Thyroid gland (tissue), 4 donors: ENCODE data around the gene SYNGR4. TPM values are rescaled to one million over a fixed set of nuclear protein-coding genes. Genes with fewer than 3 reads are reported as not detected.
"Not testable (repeated sequence)": the region's sequence is repeated elsewhere in the genome, so short reads cannot be mapped to it uniquely, and the experiment has no call there.

Experiments used
- DNase-seq, 2 donors: peaks; one replicate each; pipeline ENCODE4 v3.0.0-alpha.2; 2019
- H3K27ac ChIP-seq, 3 donors: fragments of 200-600 bp; sonication (generic); 1 replicate in 2 of 3; 2 replicates in 1 of 3; pipeline ENCODE4 v1.5.1; 2016 to 2019; ENCODE audit warnings: mild to moderate bottlenecking in 1 of 3, moderate library complexity in 1 of 3
- H3K27me3 ChIP-seq: fragments of 200-600 bp; sonication (generic); one replicate; pipeline ENCODE4 v1.5.1; 2019
- H3K36me3 ChIP-seq, 2 donors: fragments of 200-600 bp; sonication (generic); one replicate each; pipeline ENCODE4 v1.5.1; 2016 to 2019
- H3K4me1 ChIP-seq, 2 donors: fragments of 200-600 bp; sonication (generic); one replicate each; pipeline ENCODE4 v1.5.1; 2017 to 2019
- H3K4me3 ChIP-seq, 3 donors: fragments of 200-600 bp; sonication (generic); replicated peaks in 1 of 3; 1 replicate in 2 of 3; 2 replicates in 1 of 3; pipeline ENCODE4 v1.5.1; 2016; ENCODE audit warnings: mild to moderate bottlenecking in 1 of 3
- H3K9me3 ChIP-seq: fragments of 200-600 bp; sonication (generic); one replicate; pipeline ENCODE4 v1.5.1; 2017
- CTCF ChIP-seq, 6 experiments: fragments of 200-600 bp in 3 of 6; fragments of 450-650 bp in 3 of 6; sonication (generic) in 3 of 6; IDR thresholded peaks; one replicate each; pipeline ENCODE4 v1.5.1; 2016 to 2019; ENCODE audit warnings: antibody characterized with exemption in 6 of 6, mild to moderate bottlenecking in 2 of 6, inconsistent platforms in 1 of 6, moderate library complexity in 1 of 6
- POLR2A ChIP-seq, 2 donors: fragments of 450-650 bp; IDR thresholded peaks; one replicate each; pipeline ENCODE4 v1.6.1; 2017; ENCODE audit warnings: antibody characterized with exemption in 2 of 2, mild to moderate bottlenecking in 2 of 2, moderate library complexity in 1 of 2
- WGBS, 2 donors: methylation state at CpG; one replicate each; pipeline ENCODE4 v1.1.5; 2017; 5-methylcytosine and 5-hydroxymethylcytosine counted together
- intact Hi-C: fragments of 100-400 bp; cut with DNase I; formaldehyde crosslinking; loops from one replicate; pipeline ENCODE4 v1.15.1; 2023
- total RNA-seq, 4 donors: library from RNA; depleted of rRNA; stranded (reverse); fragments of >200 nt; gene quantifications; one replicate each; pipeline ENCODE4 v1.2.3, GENCODE V29; 2016

The SYNGR4 gene
- total RNA-seq, 4 donors from 2014 or later: not detected

- peaks cover 9 to 22% of the 10 kb centered on the region in 2 donors for H3K4me1 ChIP-seq
- WGBS, 2 donors: 1 to 7% methylated on average over 13 to 21 of the region's 24 CpGs
- peak overlapping the region; percentile 86 to 94 (median 91) for H3K27ac ChIP-seq
- peak overlapping the region; percentile 84 to 96 (median 94) for H3K4me3 ChIP-seq
- DNase-seq: peak; percentile 57 to 64
- intact Hi-C loops: loop anchor here (10.0 kb wide), 1 partner anchor 54 kb away; the partner anchor contains the start of gene GRWD1
- TF ChIP-seq POLR2A (IDR thresholded peaks at IDR 0.05) (peak in 1 of 2 donors; percentile 8), CTCF (IDR thresholded peaks at IDR 0.05) (peak; percentile 16 to 73 (median 64))
- peaks cover 18% of the 10 kb centered on the region for H3K27me3 ChIP-seq
- H3K9me3 ChIP-seq: no peaks in the 10 kb centered on the region
- peaks cover 31 to 35% of the 10 kb centered on the region in 2 donors for H3K36me3 ChIP-seq
These were observed 26.3 kb downstream of the SYNGR4 start for GRCh38 chr19:48390188-48391099.

GRCh38 chr19:48391100-48392005 lies 27.2 kb downstream of the SYNGR4 start, which contains the start of gene KDELR1:
Gene KDELR1 (minus strand): TSS chr19:48391551. CDS start chr19:48391358, 193 bp downstream.
- Histone ChIP-seq H3K27ac (peak within 1 kb of the TSS; percentile 86 to 94 (median 91)), H3K4me1 (peaks cover 9 to 22% of the 10 kb centered on the region in 2 donors), H3K9me3 (no peaks in the 10 kb centered on the region), H3K36me3 (peaks cover 22 to 27% of the 10 kb centered on the region in 2 donors), H3K27me3 (peaks cover 24% of the 10 kb centered on the region), H3K4me3 (peak within 1 kb of the TSS; percentile 84 to 96 (median 94))
- WGBS, 2 donors: 4 to 6% methylated on average over 24 to 34 of the region's 42 CpGs
- peak; percentile 67 to 91 (median 81) for TF ChIP-seq CTCF (IDR thresholded peaks at IDR 0.05)
- peak in 1 of 2 donors; percentile 70 for TF ChIP-seq POLR2A (IDR thresholded peaks at IDR 0.05)
- DNase-seq: peak; percentile 65 to 69
- intact Hi-C loops: loop anchor here (10.0 kb wide), 1 partner anchor 53 kb away; the partner anchor contains the start of gene GRWD1

GRCh38 chr19:48392006-48392344 lies 27.8 kb downstream of the SYNGR4 start:
- 50 to 80% methylated on average over 1 of the region's 1 CpG for WGBS, 2 donors
- Histone ChIP-seq H3K4me1 (peaks cover 9 to 22% of the 10 kb centered on the region in 2 donors), H3K36me3 (peaks cover 17 to 21% of the 10 kb centered on the region in 2 donors), H3K27me3 (peaks cover 31% of the 10 kb centered on the region)
- H3K27ac ChIP-seq, H3K4me3 ChIP-seq, H3K9me3 ChIP-seq, DNase-seq: not testable (repeated sequence)
- intact Hi-C loops: loop anchor here (10.0 kb wide), 1 partner anchor 53 kb away; the partner anchor contains the start of gene GRWD1

- intact Hi-C loops: loop anchor here (10.0 kb wide), 1 partner anchor 52 kb away; the partner anchor contains the start of gene GRWD1
- Histone ChIP-seq H3K9me3 (no peaks in the 10 kb centered on the region), H3K27ac (no peak overlapping the region), H3K4me3 (no peak overlapping the region), H3K4me1 (peaks cover 9 to 22% of the 10 kb centered on the region in 2 donors), H3K27me3 (peaks cover 32% of the 10 kb centered on the region), H3K36me3 (peaks cover 6 to 12% of the 10 kb centered on the region in 2 donors)
- TF ChIP-seq CTCF (IDR thresholded peaks at IDR 0.05): no peak
- TF ChIP-seq POLR2A (IDR thresholded peaks at IDR 0.05): no peak
- DNase-seq: no peak
- 87 to 88% methylated on average over 15 of the region's 15 CpGs for WGBS, 2 donors
These were observed 28.8 kb downstream of the SYNGR4 start for GRCh38 chr19:48392860-48393558.
